ENCODE measurements around the gene ENTPD5.
A peak's percentile ranks its signal among the peaks of the same experiment; 100 is the strongest.

The ENTPD5 gene

DNA sequence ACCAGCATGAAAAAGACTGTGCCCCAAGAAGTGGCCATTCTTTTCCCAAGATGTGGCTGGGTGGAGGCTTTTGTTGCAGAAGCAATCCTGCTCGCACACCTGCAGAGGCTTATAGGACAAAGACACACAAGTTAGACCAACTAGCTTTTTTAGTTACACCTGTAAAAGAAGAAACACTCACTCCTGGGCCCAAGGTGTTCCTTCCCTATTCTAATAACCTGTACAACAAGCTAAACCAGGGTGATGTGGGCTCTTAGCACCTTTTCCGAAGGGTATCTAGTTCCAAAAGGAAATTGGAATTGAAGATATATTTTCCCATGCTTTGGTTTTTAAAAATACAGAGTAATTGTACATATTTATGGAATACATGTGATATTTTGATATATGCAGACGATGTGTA is 31.0 kb downstream of the ENTPD5 start:
- TF ChIP-seq ZFX (IDR thresholded peaks at IDR 0.05; ENCODE audit: borderline replicate concordance), result no peak
- TF ChIP-seq, protein P1, sequence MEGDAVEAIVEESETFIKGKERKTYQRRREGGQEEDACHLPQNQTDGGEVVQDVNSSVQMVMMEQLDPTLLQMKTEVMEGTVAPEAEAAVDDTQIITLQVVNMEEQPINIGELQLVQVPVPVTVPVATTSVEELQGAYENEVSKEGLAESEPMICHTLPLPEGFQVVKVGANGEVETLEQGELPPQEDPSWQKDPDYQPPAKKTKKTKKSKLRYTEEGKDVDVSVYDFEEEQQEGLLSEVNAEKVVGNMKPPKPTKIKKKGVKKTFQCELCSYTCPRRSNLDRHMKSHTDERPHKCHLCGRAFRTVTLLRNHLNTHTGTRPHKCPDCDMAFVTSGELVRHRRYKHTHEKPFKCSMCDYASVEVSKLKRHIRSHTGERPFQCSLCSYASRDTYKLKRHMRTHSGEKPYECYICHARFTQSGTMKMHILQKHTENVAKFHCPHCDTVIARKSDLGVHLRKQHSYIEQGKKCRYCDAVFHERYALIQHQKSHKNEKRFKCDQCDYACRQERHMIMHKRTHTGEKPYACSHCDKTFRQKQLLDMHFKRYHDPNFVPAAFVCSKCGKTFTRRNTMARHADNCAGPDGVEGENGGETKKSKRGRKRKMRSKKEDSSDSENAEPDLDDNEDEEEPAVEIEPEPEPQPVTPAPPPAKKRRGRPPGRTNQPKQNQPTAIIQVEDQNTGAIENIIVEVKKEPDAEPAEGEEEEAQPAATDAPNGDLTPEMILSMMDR (IDR thresholded peaks at IDR 0.05), result no peak
- H3K27ac ChIP-seq, result peak overlapping the region; percentile 41

DNA sequence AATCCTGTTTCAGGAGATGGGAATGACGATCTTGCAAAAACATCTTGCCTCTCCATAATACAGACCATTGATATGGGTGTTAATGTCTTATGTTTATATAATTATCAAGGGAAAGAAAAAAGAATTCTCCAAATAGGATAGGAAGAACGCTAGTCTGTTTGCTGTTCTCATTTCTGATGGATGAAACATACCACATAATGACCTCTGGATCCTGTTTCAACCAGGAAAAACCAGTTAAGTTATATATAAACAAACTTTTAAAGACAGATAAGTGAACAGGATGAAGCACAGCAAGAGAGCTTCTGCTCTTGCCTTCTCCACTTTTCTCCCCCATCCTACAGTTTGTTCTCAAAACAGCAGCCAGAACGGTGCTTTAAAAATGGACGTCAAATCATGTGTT is 41.2 kb downstream of the ENTPD5 start:
- H3K27ac ChIP-seq, result peak overlapping the region; percentile 66

DNA sequence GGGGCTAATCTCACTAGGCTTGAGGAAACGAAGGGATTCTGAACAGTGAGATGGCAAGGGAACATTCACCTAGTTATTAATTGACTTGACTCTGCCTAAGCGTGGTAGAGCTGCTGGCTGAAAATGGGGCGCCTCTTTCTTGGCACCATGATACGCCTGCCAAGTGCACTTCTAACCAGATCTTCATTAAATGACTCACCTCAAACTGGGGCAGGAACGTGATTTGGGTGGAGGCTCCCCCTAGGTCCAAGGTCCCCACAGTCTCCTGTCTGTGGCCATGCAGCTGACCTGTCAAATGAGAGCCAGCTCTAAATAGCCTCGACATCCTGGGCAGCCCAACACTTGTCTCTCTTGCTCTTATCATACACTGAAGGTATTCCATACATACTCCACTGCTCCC is 43.0 kb downstream of the ENTPD5 start:
- TF ChIP-seq, protein P1 (IDR thresholded peaks at IDR 0.05), result no peak
- TF ChIP-seq ZFX (IDR thresholded peaks at IDR 0.05; ENCODE audit: borderline replicate concordance), result no peak
- no peak overlapping the region for H3K27ac ChIP-seq

More for the DNA sequence above, 41.2 kb downstream of the ENTPD5 start:
- TF ChIP-seq, protein P1 (IDR thresholded peaks at IDR 0.05), result no peak

DNA sequence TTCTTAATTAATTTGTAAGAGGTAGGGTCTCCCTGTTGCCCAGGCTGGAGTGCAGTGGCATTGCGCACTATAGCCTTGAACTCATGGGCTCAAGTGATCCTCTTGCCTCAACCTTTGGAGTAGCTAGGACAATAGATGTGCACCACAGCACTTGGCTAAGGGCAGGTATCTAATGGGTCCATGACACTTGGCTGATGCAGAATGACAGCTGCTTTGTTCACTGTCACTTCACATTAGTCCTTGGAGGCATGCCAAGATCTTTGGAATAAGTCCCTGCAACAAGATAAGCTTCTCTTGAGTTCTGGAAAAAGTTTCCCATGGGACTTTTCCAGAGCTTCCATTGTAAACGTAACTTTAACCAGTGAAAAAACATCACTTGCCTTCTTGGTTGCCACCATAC is 45.6 kb downstream of the ENTPD5 start:
- no peak overlapping the region for H3K27ac ChIP-seq
- TF ChIP-seq, protein P1 (IDR thresholded peaks at IDR 0.05), result no peak
- no peak for TF ChIP-seq ZFX (IDR thresholded peaks at IDR 0.05; ENCODE audit: borderline replicate concordance)

DNA sequence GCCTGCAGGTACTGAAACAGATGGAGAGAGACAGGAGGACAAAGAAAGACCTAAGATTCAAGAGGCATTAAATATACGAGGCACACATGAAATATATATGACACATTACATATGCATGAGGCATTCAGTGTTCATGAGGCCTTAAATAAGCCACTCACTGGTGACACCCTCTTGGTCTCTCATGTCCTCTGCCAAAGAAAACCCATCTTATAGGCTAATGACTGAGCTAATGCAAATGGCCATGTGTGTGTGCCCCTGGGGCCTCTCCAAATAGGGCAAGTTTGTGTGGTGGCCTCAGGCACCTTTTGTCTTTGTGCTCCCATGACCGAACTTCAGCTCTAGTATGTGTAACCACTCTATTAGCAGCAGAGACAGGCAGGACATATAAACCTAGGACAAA is 50.2 kb downstream of the ENTPD5 start:
- H3K27ac ChIP-seq, result no peak overlapping the region
- no peak for TF ChIP-seq ZFX (IDR thresholded peaks at IDR 0.05; ENCODE audit: borderline replicate concordance)
- TF ChIP-seq, protein P1 (IDR thresholded peaks at IDR 0.05), result no peak

DNA sequence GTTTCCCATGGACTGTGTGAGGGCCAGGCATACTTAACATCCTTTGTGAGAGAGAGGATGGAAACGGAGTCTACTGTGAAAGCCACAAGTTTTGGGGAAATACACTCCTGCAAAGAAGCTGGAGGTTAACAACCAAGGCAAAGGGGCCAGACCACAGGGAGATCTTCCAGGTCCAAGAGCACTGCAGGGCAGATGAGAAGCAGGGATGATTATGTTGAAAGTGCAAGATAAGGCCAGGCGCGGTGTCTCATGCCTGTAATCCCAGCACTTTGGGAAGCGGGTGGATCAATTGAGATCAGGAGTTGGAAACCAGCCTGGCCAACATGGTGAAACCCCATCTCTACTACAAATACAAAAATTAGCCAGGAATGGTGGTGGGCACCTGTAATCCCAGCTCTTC is 53.9 kb downstream of the ENTPD5 start:
- TF ChIP-seq, protein P1 (IDR thresholded peaks at IDR 0.05), result no peak
- TF ChIP-seq ZFX (IDR thresholded peaks at IDR 0.05; ENCODE audit: borderline replicate concordance), result no peak
- H3K27ac ChIP-seq, result no peak overlapping the region

DNA sequence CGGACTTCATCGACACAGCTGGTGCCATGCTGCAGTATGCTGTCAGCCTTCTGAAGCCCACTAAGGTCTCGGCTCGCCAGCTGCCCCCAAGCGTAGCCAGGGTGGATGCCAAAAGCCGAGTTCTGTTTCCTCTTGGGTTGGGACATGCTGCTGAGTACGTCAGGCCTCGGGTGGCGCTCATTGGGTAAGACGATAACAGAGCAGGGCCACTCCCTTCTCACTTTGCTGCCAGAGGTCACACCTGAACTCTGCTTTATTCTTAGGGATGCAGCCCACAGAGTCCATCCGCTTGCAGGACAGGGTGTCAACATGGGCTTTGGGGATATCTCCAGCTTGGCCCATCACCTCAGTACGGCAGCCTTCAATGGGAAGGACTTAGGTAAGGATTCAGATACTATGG is 57.9 kb downstream of the ENTPD5 start:
- H3K27ac ChIP-seq, result no peak overlapping the region
- TF ChIP-seq, protein P1 (IDR thresholded peaks at IDR 0.05), result no peak
- no peak for TF ChIP-seq ZFX (IDR thresholded peaks at IDR 0.05; ENCODE audit: borderline replicate concordance)

All from 22Rv1 (cell line).